ENCODE data around the gene STX2. TPM values are rescaled to one million over a fixed set of nuclear protein-coding genes. Genes with fewer than 3 reads are reported as not detected.

Gene STX2
- polyA plus RNA-seq, 1 donor (not counting 4 experiments of a cell fraction or from before 2014, with no cell fraction given): 24.1 TPM

DNA sequence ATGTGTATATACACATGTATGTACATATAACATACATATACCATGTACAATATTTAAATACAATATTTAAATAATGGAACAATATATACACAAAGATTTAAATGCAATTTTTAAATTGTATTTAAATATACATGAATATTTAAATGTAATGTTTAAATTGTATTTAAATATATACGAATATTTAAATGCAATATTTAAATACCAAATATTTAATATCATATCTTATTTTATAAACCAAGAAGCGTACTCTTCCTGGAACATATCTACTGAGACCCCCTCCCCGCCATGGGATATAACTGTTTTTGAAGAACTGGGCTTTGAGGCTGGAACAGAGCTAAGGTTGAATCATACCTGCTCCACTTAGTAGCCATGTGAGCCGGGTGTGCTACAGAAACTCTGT, 93.1 kb downstream of the STX2 start:
- Histone ChIP-seq H3K4me2 (ENCODE audit: control insufficient read depth, extremely low read depth, insufficient read depth, low read depth, low read length) (no peak overlapping the region), H3K79me2 (ENCODE audit: control insufficient read depth, insufficient read depth, low read length) (no peaks in the 10 kb centered on the region), H3K9me3 (ENCODE audit: control insufficient read depth, low read depth, low read length) (no peaks in the 10 kb centered on the region), H3K27ac (ENCODE audit: control insufficient read depth, insufficient read depth, low read length) (no peak overlapping the region), H2AFZ (ENCODE audit: control insufficient read depth, low read length) (no peak overlapping the region), H4K20me1 (ENCODE audit: control insufficient read depth, extremely low read depth, insufficient read depth, low read length) (no peaks in the 10 kb centered on the region), H3K9ac (ENCODE audit: control insufficient read depth, extremely low read depth, insufficient read depth, low read length) (no peak overlapping the region), H3K4me1 (ENCODE audit: control insufficient read depth, extremely low read depth, insufficient read depth, low read length) (peaks cover 2% of the 10 kb centered on the region), H3K4me3 (ENCODE audit: control insufficient read depth in 2 of 3, extremely low read depth in 1 of 3, insufficient read depth in 2 of 3, low read depth in 1 of 3, low read length in 3 of 3) (no peak overlapping the region), H3K27me3 (ENCODE audit: control insufficient read depth, extremely low read depth, insufficient read depth, low read length) (no peaks in the 10 kb centered on the region), H3K36me3 (ENCODE audit: control insufficient read depth in 2 of 2, extremely low read depth in 1 of 2, insufficient read depth in 2 of 2, low read length in 2 of 2) (no peaks in the 10 kb centered on the region), H3K9me1 (ENCODE audit: control insufficient read depth, extremely low read depth, insufficient read depth, low read length) (no peaks in the 10 kb centered on the region)
- FAIRE-seq (no peak), DNase-seq (ENCODE audit: low read depth, low spot score) (no peak)
- no peak for TF ChIP-seq EZH2 (IDR thresholded peaks at IDR 0.05; ENCODE audit: low read length)
- no peak for TF ChIP-seq CTCF (optimal IDR thresholded peaks at IDR 0.05 in 1 of 3, IDR thresholded peaks at IDR 0.05 in 1 of 3, conservative IDR thresholded peaks at IDR 0.05 in 1 of 3; ENCODE audit: extremely low read depth in 1 of 3, insufficient read depth in 2 of 3, low read length in 3 of 3)
- dilution Hi-C loops (cut with MboI; ENCODE audit: extremely low pct_ligation_motif_present, low sequenced_read_pairs): loop anchor here (25.0 kb wide), 1 partner anchor 359 kb away; no protein-coding TSS in a partner anchor

- no peaks in the 10 kb centered on the region for H3K79me2 ChIP-seq (ENCODE audit: control insufficient read depth, insufficient read depth, low read length)
- H4K20me1 ChIP-seq (ENCODE audit: control insufficient read depth, extremely low read depth, insufficient read depth, low read length): no peaks in the 10 kb centered on the region
- H3K4me1 ChIP-seq (ENCODE audit: control insufficient read depth, extremely low read depth, insufficient read depth, low read length): peaks cover 2% of the 10 kb centered on the region
- no peaks in the 10 kb centered on the region for H3K9me3 ChIP-seq (ENCODE audit: control insufficient read depth, low read depth, low read length)
- FAIRE-seq: no peak
- no peak overlapping the region for H3K4me3 ChIP-seq (ENCODE audit: control insufficient read depth in 2 of 3, extremely low read depth in 1 of 3, insufficient read depth in 2 of 3, low read depth in 1 of 3, low read length in 3 of 3)
- H2AFZ ChIP-seq (ENCODE audit: control insufficient read depth, low read length): no peak overlapping the region
- no peak for DNase-seq (ENCODE audit: low read depth, low spot score)
- H3K9me1 ChIP-seq (ENCODE audit: control insufficient read depth, extremely low read depth, insufficient read depth, low read length): no peaks in the 10 kb centered on the region
- no peaks in the 10 kb centered on the region for H3K27me3 ChIP-seq (ENCODE audit: control insufficient read depth, extremely low read depth, insufficient read depth, low read length)
- H3K9ac ChIP-seq (ENCODE audit: control insufficient read depth, extremely low read depth, insufficient read depth, low read length): no peak overlapping the region
- H3K27ac ChIP-seq (ENCODE audit: control insufficient read depth, insufficient read depth, low read length): no peak overlapping the region
- H3K36me3 ChIP-seq (ENCODE audit: control insufficient read depth in 2 of 2, extremely low read depth in 1 of 2, insufficient read depth in 2 of 2, low read length in 2 of 2): no peaks in the 10 kb centered on the region
- no peak overlapping the region for H3K4me2 ChIP-seq (ENCODE audit: control insufficient read depth, extremely low read depth, insufficient read depth, low read depth, low read length)
- no peak for TF ChIP-seq EZH2 (IDR thresholded peaks at IDR 0.05; ENCODE audit: low read length)
- no peak for TF ChIP-seq CTCF (optimal IDR thresholded peaks at IDR 0.05 in 1 of 3, IDR thresholded peaks at IDR 0.05 in 1 of 3, conservative IDR thresholded peaks at IDR 0.05 in 1 of 3; ENCODE audit: extremely low read depth in 1 of 3, insufficient read depth in 2 of 3, low read length in 3 of 3)
- dilution Hi-C loops (cut with MboI; ENCODE audit: extremely low pct_ligation_motif_present, low sequenced_read_pairs): loop anchor here (25.0 kb wide), 1 partner anchor 357 kb away; no protein-coding TSS in a partner anchor
These were observed 94.8 kb downstream of the STX2 start for GRCh38 chr12:130744274-130744673.
